WTC11 (cell line): Measurements from ENCODE around the gene P3H1. TPM values are rescaled to one million over a fixed set of nuclear protein-coding genes. Genes with fewer than 3 reads are reported as not detected.
A peak's percentile ranks its signal among the peaks of the same experiment; 100 is the strongest.

Source experiments
- ATAC-seq: fragments of 200-7000 bp; cut with Tn5 transposase; 2 replicates; pipeline ENCODE4 v1.10.0; 2021; ENCODE audit warnings: mild to moderate bottlenecking, moderate library complexity
- CTCF ChIA-PET: fragments of 300-600 bp; sonication (Branson Sonifier 250); formaldehyde crosslinking; loops from one replicate; lab custom pipeline; 2021; ENCODE audit warnings: antibody characterized with exemption; lab: Charles Lee
- POLR2A ChIA-PET: fragments of 350-600 bp; sonication (Branson Sonifier 250); formaldehyde crosslinking; loops from one replicate; lab custom pipeline; 2021; ENCODE audit warnings: antibody characterized with exemption; lab: Charles Lee
- DNase-seq: peaks from one replicate; pipeline ENCODE4 v3.0.0; 2021; ENCODE audit warnings: low spot score
- H3K27ac Mint-ChIP-seq: 2 replicates; pipeline ENCODE4 v1.8.0; 2021; ENCODE audit warnings: mixed read lengths
- H3K27me3 Mint-ChIP-seq: 2 replicates; pipeline ENCODE4 v1.8.0; 2021; ENCODE audit warnings: low read depth, mild to moderate bottlenecking, moderate library complexity, mixed read lengths
- H3K36me3 Mint-ChIP-seq: 2 replicates; pipeline ENCODE4 v1.8.0; 2021; ENCODE audit warnings: mixed read lengths
- H3K4me1 Mint-ChIP-seq: 2 replicates; pipeline ENCODE4 v1.8.0; 2022; ENCODE audit warnings: mixed read lengths
- H3K4me3 Mint-ChIP-seq: 2 replicates; pipeline ENCODE4 v1.8.0; 2021; ENCODE audit warnings: mild to moderate bottlenecking, moderate library complexity, mixed read lengths
- H3K9me3 Mint-ChIP-seq: 2 replicates; pipeline ENCODE4 v1.8.0; 2021; ENCODE audit warnings: mixed read lengths
- AR ChIP-seq: fragments of 250-450 bp; sonication (Bioruptor Pico); IDR thresholded peaks from 2 replicates; pipeline ENCODE4 v1.9.0; 2021; ENCODE audit warnings: mild to moderate bottlenecking
- CTCF ChIP-seq: fragments of 200-600 bp; IDR thresholded peaks from 2 replicates; pipeline ENCODE4 v1.8.0; 2022; ENCODE audit warnings: antibody characterized with exemption
- E2F5 ChIP-seq: sonication (generic); formaldehyde crosslinking; IDR thresholded peaks from 2 replicates; pipeline ENCODE4 v1.8.1; 2022; ENCODE audit warnings: mild to moderate bottlenecking, moderate library complexity, missing genetic modification reagents
- ELF4 ChIP-seq: sonication (generic); formaldehyde crosslinking; IDR thresholded peaks from 2 replicates; pipeline ENCODE4 v1.8.1; 2022; ENCODE audit warnings: low read depth, mild to moderate bottlenecking, moderate library complexity, missing genetic modification reagents
- EMX1 ChIP-seq: fragments of 250-450 bp; sonication (Bioruptor Pico); IDR thresholded peaks from 2 replicates; pipeline ENCODE4 v1.8.0; 2021; ENCODE audit warnings: mild to moderate bottlenecking
- ESRRA ChIP-seq: sonication (generic); formaldehyde crosslinking; IDR thresholded peaks from 2 replicates; pipeline ENCODE4 v1.8.1; 2022; ENCODE audit warnings: mild to moderate bottlenecking, missing genetic modification reagents, borderline replicate concordance
- FOXP1 ChIP-seq: sonication (generic); formaldehyde crosslinking; IDR thresholded peaks from 2 replicates; pipeline ENCODE4 v1.8.0; 2022; ENCODE audit warnings: missing genetic modification reagents, mild to moderate bottlenecking, moderate library complexity, borderline replicate concordance
- JAZF1 ChIP-seq: fragments of 250-450 bp; sonication (Bioruptor Pico); IDR thresholded peaks from 2 replicates; pipeline ENCODE4 v1.9.0; 2021; ENCODE audit warnings: moderate library complexity, mild to moderate bottlenecking, inconsistent platforms
- MAX ChIP-seq: sonication (generic); formaldehyde crosslinking; IDR thresholded peaks from 2 replicates; pipeline ENCODE4 v1.8.0; 2022; ENCODE audit warnings: mild to moderate bottlenecking, missing genetic modification reagents
- MXD4 ChIP-seq: fragments of 250-450 bp; sonication (Bioruptor Pico); IDR thresholded peaks from 2 replicates; pipeline ENCODE4 v1.8.0; 2021; ENCODE audit warnings: mild to moderate bottlenecking, moderate library complexity, borderline replicate concordance
- NFE2L1 ChIP-seq: sonication (generic); formaldehyde crosslinking; IDR thresholded peaks from 2 replicates; pipeline ENCODE4 v1.8.1; 2023; ENCODE audit warnings: missing genetic modification reagents
- NR1H2 ChIP-seq: sonication (generic); formaldehyde crosslinking; IDR thresholded peaks from 2 replicates; pipeline ENCODE4 v1.9.0; 2021; ENCODE audit warnings: mild to moderate bottlenecking, moderate library complexity, missing genetic modification reagents
- NR2C2 ChIP-seq: sonication (generic); formaldehyde crosslinking; IDR thresholded peaks from 2 replicates; pipeline ENCODE4 v1.8.0; 2022; ENCODE audit warnings: mild to moderate bottlenecking, missing genetic modification reagents
- NR3C1 ChIP-seq: sonication (generic); formaldehyde crosslinking; conservative IDR thresholded peaks from 2 replicates; pipeline ENCODE4 v1.8.1; 2023; ENCODE audit warnings: low read depth, mild to moderate bottlenecking, missing genetic modification reagents
- PREB ChIP-seq: sonication (generic); formaldehyde crosslinking; IDR thresholded peaks from 2 replicates; pipeline ENCODE4 v1.8.1; 2022; ENCODE audit warnings: mild to moderate bottlenecking, missing genetic modification reagents, moderate library complexity, borderline replicate concordance
- RORB ChIP-seq: fragments of 250-450 bp; sonication (Bioruptor Pico); IDR thresholded peaks from 2 replicates; pipeline ENCODE4 v1.9.0; 2021; ENCODE audit warnings: mild to moderate bottlenecking
- SMAD4 ChIP-seq: sonication (generic); formaldehyde crosslinking; IDR thresholded peaks from 2 replicates; pipeline ENCODE4 v1.8.0; 2022; ENCODE audit warnings: mild to moderate bottlenecking, missing genetic modification reagents
- TEAD1 ChIP-seq: sonication (generic); formaldehyde crosslinking; IDR thresholded peaks from 2 replicates; pipeline ENCODE4 v1.8.0; 2022; ENCODE audit warnings: mild to moderate bottlenecking, missing genetic modification reagents
- TP53 ChIP-seq: sonication (generic); formaldehyde crosslinking; IDR thresholded peaks from 2 replicates; pipeline ENCODE4 v1.8.1; 2023; ENCODE audit warnings: mild to moderate bottlenecking, missing genetic modification reagents
- USF1 ChIP-seq: sonication (generic); formaldehyde crosslinking; IDR thresholded peaks from 2 replicates; pipeline ENCODE4 v1.8.0; 2022; ENCODE audit warnings: mild to moderate bottlenecking, missing genetic modification reagents
- ZNF121 ChIP-seq: sonication (generic); formaldehyde crosslinking; IDR thresholded peaks from 2 replicates; pipeline ENCODE4 v1.8.0; 2023; ENCODE audit warnings: missing genetic modification reagents
- ZNF219 ChIP-seq: sonication (generic); formaldehyde crosslinking; IDR thresholded peaks from 2 replicates; pipeline ENCODE4 v1.8.0; 2023; ENCODE audit warnings: missing genetic modification reagents, mild to moderate bottlenecking, borderline replicate concordance
- ZNF281 ChIP-seq: sonication (generic); formaldehyde crosslinking; IDR thresholded peaks from 2 replicates; pipeline ENCODE4 v1.8.0; 2023; ENCODE audit warnings: mild to moderate bottlenecking, missing genetic modification reagents
- ZNF416 ChIP-seq: fragments of 250-450 bp; sonication (Bioruptor Pico); IDR thresholded peaks from 2 replicates; pipeline ENCODE4 v1.9.0; 2021; ENCODE audit warnings: mild to moderate bottlenecking, inconsistent platforms
- ZNF423 ChIP-seq: fragments of 250-450 bp; sonication (Bioruptor Pico); IDR thresholded peaks from 2 replicates; pipeline ENCODE4 v2.1.2; 2022; ENCODE audit warnings: mild to moderate bottlenecking, moderate library complexity
- ZNF671 ChIP-seq: fragments of 250-450 bp; sonication (Bioruptor Pico); IDR thresholded peaks from 2 replicates; pipeline ENCODE4 v1.8.0; 2021; ENCODE audit warnings: mild to moderate bottlenecking
- total RNA-seq: library from RNA; stranded (reverse); gene quantifications from 3 replicates; pipeline ENCODE4 v1.2.3, GENCODE V29; 2021

The P3H1 gene
- total RNA-seq, 1 experiment from 2014 or later: 95.1 TPM

GRCh38 chr1:42769811-42770210 lies 3.0 kb upstream of the P3H1 start:
- ChIA-PET CTCF (interaction anchor here (1.1 kb wide), 1 partner anchor 13 kb away, joined by 3 read pairs; no protein-coding TSS in a partner anchor), POLR2A (no interaction called here)
- no peak for DNase-seq
- ATAC-seq: no peak
- H3K27me3 Mint-ChIP-seq: no peaks in the 10 kb centered on the region
- TF ChIP-seq E2F5 (CRISPR knock-in tag) (no peak), ZNF219 (CRISPR knock-in tag) (no peak), ZNF671 (no peak), MXD4 (CRISPR knock-in tag) (no peak), RORB (CRISPR knock-in tag) (no peak), ZNF416 (CRISPR knock-in tag) (no peak), TP53 (no peak), NR3C1 (CRISPR knock-in tag) (no peak), NFE2L1 (no peak), CTCF (no peak), TEAD1 (CRISPR knock-in tag) (no peak), AR (CRISPR knock-in tag) (no peak), ZNF281 (CRISPR knock-in tag) (no peak), ZNF121 (CRISPR knock-in tag) (no peak), ELF4 (CRISPR knock-in tag) (no peak)
- peaks cover 22% of the 10 kb centered on the region for H3K4me1 Mint-ChIP-seq
- no peak overlapping the region for H3K4me3 Mint-ChIP-seq
- peaks cover 15% of the 10 kb centered on the region for H3K36me3 Mint-ChIP-seq
- H3K27ac Mint-ChIP-seq: peak overlapping the region; percentile 55; the same call in 1 of the 2 replicates
- no peaks in the 10 kb centered on the region for H3K9me3 Mint-ChIP-seq

- ChIA-PET POLR2A (interaction anchor here (1.7 to 2.9 kb wide), 2 partner anchors 11 to 46 kb away, joined by 3 to 9 read pairs; no protein-coding TSS in a partner anchor), CTCF (interaction anchor here (1.8 to 3.7 kb wide), 3 partner anchors 9 to 78 kb away, joined by 5 to 42 read pairs (median 21); partner anchors contain the start of gene ZNF691)
- H3K27me3 Mint-ChIP-seq: no peaks in the 10 kb centered on the region
- ATAC-seq: no peak
- no peak overlapping the region; the same call in 1 of the 2 replicates for H3K4me3 Mint-ChIP-seq
- no peaks in the 10 kb centered on the region for H3K9me3 Mint-ChIP-seq
- peaks cover 21% of the 10 kb centered on the region for H3K4me1 Mint-ChIP-seq
- TF ChIP-seq USF1 (no peak), PREB (CRISPR knock-in tag) (no peak), MAX (CRISPR knock-in tag) (no peak), EMX1 (CRISPR knock-in tag) (no peak), ZNF423 (CRISPR knock-in tag) (no peak), JAZF1 (CRISPR knock-in tag) (no peak), NR2C2 (no peak), FOXP1 (no peak), SMAD4 (CRISPR knock-in tag) (no peak), ESRRA (CRISPR knock-in tag) (no peak), MXD4 (CRISPR knock-in tag) (no peak), NR1H2 (CRISPR knock-in tag) (no peak)
- no peak overlapping the region for H3K27ac Mint-ChIP-seq
- peaks cover 9% of the 10 kb centered on the region for H3K36me3 Mint-ChIP-seq
- no peak for DNase-seq
Measured at GRCh38 chr1:42768172-42768571, 1.3 kb upstream of the P3H1 start.
